ENCODE data around the gene C13orf46.

C13orf46 gene

GRCh38 chr13:113970810-113971470 lies 2.9 kb downstream of the C13orf46 start:
- DNase-seq = no peak

- no peak for DNase-seq
Measured at GRCh38 chr13:113969973-113970611, 3.8 kb downstream of the C13orf46 start.

- no peak for DNase-seq
Measured at GRCh38 chr13:113969311-113969972, 4.4 kb downstream of the C13orf46 start.

GRCh38 chr13:113968463-113969310 lies 5.2 kb downstream of the C13orf46 start:
- DNase-seq = no peak

- no peak for DNase-seq
Measured at GRCh38 chr13:113967729-113968462, 6.0 kb downstream of the C13orf46 start.

GRCh38 chr13:113967206-113967720 lies 6.6 kb downstream of the C13orf46 start:
- DNase-seq = no peak

- DNase-seq = no peak
Measured at GRCh38 chr13:113965968-113966884, 7.7 kb downstream of the C13orf46 start.

- no peak for DNase-seq
Measured at GRCh38 chr13:113965383-113965874, 8.4 kb downstream of the C13orf46 start.

- no peak for DNase-seq
Measured at GRCh38 chr13:113964251-113964995, 9.5 kb downstream of the C13orf46 start.

- no peak for DNase-seq
Measured at GRCh38 chr13:113963376-113963775, 10.5 kb downstream of the C13orf46 start.

GRCh38 chr13:113962975-113963374 lies 10.9 kb downstream of the C13orf46 start:
- no peak for DNase-seq

- DNase-seq = no peak
Measured at GRCh38 chr13:113962386-113962785, 11.5 kb downstream of the C13orf46 start.

- no peak for DNase-seq
Measured at GRCh38 chr13:113960276-113960948, 13.5 kb downstream of the C13orf46 start.

- DNase-seq = no peak
Measured at GRCh38 chr13:113959198-113959597, 14.7 kb downstream of the C13orf46 start.

GRCh38 chr13:113958373-113958772 lies 15.5 kb downstream of the C13orf46 start:
- no peak for DNase-seq

GRCh38 chr13:113956571-113956970 lies 17.3 kb downstream of the C13orf46 start:
- no peak for DNase-seq

- no peak for DNase-seq
Measured at GRCh38 chr13:113955691-113956090, 18.2 kb downstream of the C13orf46 start.

- no peak for DNase-seq
Measured at GRCh38 chr13:113955235-113955634, 18.6 kb downstream of the C13orf46 start.

GRCh38 chr13:113954046-113954835 lies 19.6 kb downstream of the C13orf46 start:
- DNase-seq = no peak
